Activated CD8-positive, alpha-beta memory T cell treated with anti-CD3 and anti-CD28 coated beads, Interleukin-2, amount 50 U/mL, for 4 hours (primary cell): ENCODE data around the gene IFNGR1.
A peak's percentile ranks its signal among the peaks of the same experiment; 100 is the strongest.
"Not testable (repeated sequence)": the region's sequence is repeated elsewhere in the genome, so short reads cannot be mapped to it uniquely, and the experiment has no call there.

Experiments
- DNase-seq: peaks from one replicate; pipeline ENCODE4 v3.0.0-alpha.2; 2020

The IFNGR1 gene

GRCh38 chr6:137235686-137236085, 16.5 kb upstream of the IFNGR1 start:
- DNase-seq = no peak

GRCh38 chr6:137233911-137234863, 15.0 kb upstream of the IFNGR1 start:
- DNase-seq = no peak

GRCh38 chr6:137231895-137232294, 12.7 kb upstream of the IFNGR1 start:
- no peak for DNase-seq

GRCh38 chr6:137230956-137231555, 11.9 kb upstream of the IFNGR1 start:
- no peak for DNase-seq

- no peak for DNase-seq
Observed at GRCh38 chr6:137230547-137230946, 11.4 kb upstream of the IFNGR1 start.

GRCh38 chr6:137229075-137229759, 10.0 kb upstream of the IFNGR1 start:
- DNase-seq = no peak

- no peak for DNase-seq
Observed at GRCh38 chr6:137227871-137228302, 8.7 kb upstream of the IFNGR1 start.

- no peak for DNase-seq
Observed at GRCh38 chr6:137226697-137227096, 7.5 kb upstream of the IFNGR1 start.

GRCh38 chr6:137224799-137225198, 5.6 kb upstream of the IFNGR1 start:
- no peak for DNase-seq

GRCh38 chr6:137223370-137224131, 4.4 kb upstream of the IFNGR1 start:
- DNase-seq = no peak

GRCh38 chr6:137222381-137222780, 3.2 kb upstream of the IFNGR1 start:
- DNase-seq = no peak

GRCh38 chr6:137219664-137220252, 573 bp upstream of the IFNGR1 start:
- no peak for DNase-seq

- peak; percentile 29 for DNase-seq
Observed at GRCh38 chr6:137218473-137218916, 690 bp downstream of the IFNGR1 start.

GRCh38 chr6:137217801-137218472, 1.2 kb downstream of the IFNGR1 start:
- no peak for DNase-seq

- DNase-seq = no peak
Observed at GRCh38 chr6:137216875-137217553, 2.2 kb downstream of the IFNGR1 start.

- no peak for DNase-seq
Observed at GRCh38 chr6:137216106-137216505, 3.1 kb downstream of the IFNGR1 start.

GRCh38 chr6:137215630-137216029, 3.6 kb downstream of the IFNGR1 start:
- DNase-seq = not testable (repeated sequence)

GRCh38 chr6:137214931-137215330, 4.3 kb downstream of the IFNGR1 start:
- no peak for DNase-seq

GRCh38 chr6:137213813-137214212, 5.4 kb downstream of the IFNGR1 start:
- no peak for DNase-seq

- no peak for DNase-seq
Observed at GRCh38 chr6:137213331-137213740, 5.8 kb downstream of the IFNGR1 start.

- no peak for DNase-seq
Observed at GRCh38 chr6:137211910-137212309, 7.3 kb downstream of the IFNGR1 start.
